GM21526 (cell line): Measurements from ENCODE around the gene DEFB113.
A peak's percentile ranks its signal among the peaks of the same experiment; 100 is the strongest.
"Not testable (repeated sequence)": the region's sequence is repeated elsewhere in the genome, so short reads cannot be mapped to it uniquely, and the experiment has no call there.

Experiments
- ATAC-seq: cut with Tn5 transposase; IDR thresholded peaks from one replicate; pipeline ENCODE4 v1.9.1; 2021; ENCODE audit warnings: moderate library complexity; ENCODE audit not compliant: unreplicated experiment, low FRiP score

Gene DEFB113, protein sequence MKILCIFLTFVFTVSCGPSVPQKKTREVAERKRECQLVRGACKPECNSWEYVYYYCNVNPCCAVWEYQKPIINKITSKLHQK

DNA sequence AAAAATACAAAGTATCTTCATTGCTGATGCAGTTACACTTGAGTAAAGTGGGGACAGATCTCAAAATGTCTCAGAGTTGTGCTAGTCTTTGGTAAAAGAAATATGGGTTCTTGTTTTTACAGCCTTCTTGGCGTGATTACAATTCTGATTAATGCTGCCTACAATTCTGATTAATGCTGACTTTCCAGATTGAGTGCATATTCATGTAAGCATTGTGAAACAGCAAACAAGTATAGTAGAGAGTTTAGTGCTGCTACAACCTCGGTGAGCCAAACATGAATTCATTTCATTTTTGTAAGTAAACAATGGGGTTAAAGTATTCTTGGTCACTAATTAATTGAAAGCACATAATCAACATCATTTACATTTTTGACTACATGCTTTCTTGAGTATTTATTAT lies at the start of gene DEFB113:
TSS of gene DEFB113 (minus strand) at position 21 of the 400 bp plus-strand sequence. CDS start at position 21, 0 bp downstream.
- ATAC-seq = no peak

GRCh38 chr6:50007819-50008218 lies 38.4 kb upstream of the DEFB113 start:
- no peak for ATAC-seq

- ATAC-seq = no peak
Observed at GRCh38 chr6:50003139-50003538, 33.7 kb upstream of the DEFB113 start.

- ATAC-seq = no peak
Observed at GRCh38 chr6:49995278-49995677, 25.9 kb upstream of the DEFB113 start.

DNA sequence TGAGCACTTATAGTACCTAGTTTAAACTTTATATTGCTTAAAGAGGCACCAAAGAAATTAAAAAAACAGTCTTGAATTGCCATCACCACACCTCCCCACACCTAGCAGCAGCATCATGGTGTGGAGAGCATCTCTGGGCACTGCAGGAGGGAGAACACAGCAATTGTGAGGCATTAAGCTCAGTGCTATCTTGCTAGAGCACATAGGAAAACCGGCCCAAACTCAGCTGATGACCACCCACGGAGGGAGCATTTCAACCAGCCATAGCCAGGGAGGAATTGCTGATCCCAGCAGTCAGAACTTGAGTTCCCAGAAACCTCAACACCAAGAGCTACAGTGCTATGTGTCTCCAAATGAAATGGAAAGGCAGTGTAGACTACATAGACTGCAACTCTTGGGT lies 19.5 kb upstream of the DEFB113 start:
- no peak for ATAC-seq

- no peak for ATAC-seq
Observed at GRCh38 chr6:49987749-49988148, 18.3 kb upstream of the DEFB113 start.

- ATAC-seq = no peak
Observed at GRCh38 chr6:49986551-49986950, 17.1 kb upstream of the DEFB113 start.

DNA sequence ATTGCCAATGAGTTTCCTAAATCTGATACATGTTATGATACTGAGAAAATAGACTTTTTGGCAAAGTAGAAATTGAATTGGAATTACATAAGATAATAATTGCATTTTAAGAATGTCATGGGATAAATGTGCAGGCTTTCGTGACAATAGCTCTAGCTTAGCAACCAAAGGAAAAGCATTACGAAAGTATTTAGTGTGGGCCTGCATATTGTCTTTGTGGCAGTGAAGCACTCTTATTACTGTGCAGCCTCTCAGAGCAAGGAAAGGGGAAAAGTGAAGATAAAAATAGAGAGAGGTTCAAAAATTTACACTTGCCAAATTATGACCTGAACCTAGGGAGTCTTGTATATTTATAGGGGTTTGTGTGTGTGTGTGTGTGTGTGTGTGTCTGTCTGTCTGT lies 12.6 kb upstream of the DEFB113 start:
- no peak for ATAC-seq

DNA sequence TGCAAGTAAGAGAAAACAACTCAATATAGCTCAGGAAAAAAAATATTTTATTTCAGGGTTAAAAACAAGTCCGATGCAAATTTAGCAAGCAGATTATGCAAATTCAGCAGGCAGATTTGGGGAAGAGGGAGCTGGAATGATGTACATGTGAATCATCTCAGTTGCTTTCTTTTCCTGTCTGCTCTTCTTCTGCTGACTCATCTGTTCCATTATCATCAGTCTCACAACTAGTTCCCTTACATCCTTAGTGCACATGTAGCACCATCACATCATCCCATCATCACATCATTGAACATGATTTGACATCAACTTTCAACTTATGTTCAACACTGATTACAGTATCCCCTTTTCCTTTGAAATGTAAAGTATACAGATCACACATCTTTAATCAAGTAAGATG lies 11.5 kb upstream of the DEFB113 start:
- ATAC-seq = no peak

DNA sequence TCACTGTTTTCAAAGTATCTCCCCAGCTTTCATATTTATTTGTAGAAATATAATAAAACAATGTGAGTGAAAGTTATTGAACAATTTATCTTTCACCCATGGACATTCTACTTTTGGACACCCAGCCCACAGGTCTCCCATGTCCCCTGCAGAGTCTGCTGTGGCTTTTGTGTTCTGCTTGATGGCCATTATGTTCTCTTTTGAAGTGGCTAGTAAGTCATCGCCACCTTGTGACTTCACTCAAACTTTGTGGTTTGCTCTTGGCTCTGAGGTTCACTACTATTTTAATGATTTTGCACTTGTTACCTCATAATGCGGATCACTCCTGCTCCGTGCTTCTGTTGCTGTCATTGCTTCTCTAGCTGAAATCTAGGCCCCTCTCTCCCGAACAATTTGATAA lies 10.2 kb upstream of the DEFB113 start:
- no peak for ATAC-seq

DNA sequence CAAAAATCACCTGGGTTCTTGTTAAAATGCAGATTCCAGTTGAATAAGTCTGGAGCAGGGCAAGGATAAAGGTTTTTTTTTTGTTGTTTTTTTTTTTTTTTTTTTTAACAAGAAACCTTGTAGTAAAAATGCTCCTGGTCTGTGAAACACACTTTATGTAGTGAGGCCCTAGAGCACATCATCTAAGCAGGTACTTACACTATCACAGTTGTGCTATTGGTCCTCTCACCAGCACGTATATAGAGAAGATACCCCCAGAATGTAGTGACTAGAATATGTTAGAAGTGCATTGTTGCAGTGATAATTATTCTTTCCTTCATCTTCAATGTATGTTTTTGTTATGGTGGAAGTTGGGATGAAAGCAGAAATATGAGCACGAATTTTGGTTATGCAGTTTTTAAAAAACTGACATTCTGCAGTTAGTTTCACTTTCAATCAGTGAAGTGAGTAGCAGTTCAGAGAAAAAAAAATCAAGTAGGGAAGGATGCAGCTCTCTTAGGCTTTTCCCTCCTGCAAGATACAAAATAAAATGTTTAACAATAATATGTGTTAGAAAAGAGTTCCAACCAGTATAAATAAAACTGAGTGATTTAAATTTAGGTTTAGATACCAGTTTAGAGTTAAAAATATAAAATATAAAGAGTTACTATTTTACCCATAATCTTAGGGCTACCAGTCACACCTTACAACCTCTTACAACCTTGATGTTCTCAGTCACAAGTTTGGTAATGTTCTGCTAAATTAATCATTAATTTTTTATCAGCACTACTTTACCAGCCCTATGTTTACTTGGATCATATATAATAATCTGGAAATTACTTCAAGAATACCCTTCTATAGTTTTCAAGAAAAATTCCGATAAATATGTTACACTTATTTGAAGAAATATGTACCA lies 9.2 kb upstream of the DEFB113 start:
- peak; percentile 51 for ATAC-seq

GRCh38 chr6:49966823-49967222 lies 2.6 kb downstream of the DEFB113 start:
- ATAC-seq = no peak

DNA sequence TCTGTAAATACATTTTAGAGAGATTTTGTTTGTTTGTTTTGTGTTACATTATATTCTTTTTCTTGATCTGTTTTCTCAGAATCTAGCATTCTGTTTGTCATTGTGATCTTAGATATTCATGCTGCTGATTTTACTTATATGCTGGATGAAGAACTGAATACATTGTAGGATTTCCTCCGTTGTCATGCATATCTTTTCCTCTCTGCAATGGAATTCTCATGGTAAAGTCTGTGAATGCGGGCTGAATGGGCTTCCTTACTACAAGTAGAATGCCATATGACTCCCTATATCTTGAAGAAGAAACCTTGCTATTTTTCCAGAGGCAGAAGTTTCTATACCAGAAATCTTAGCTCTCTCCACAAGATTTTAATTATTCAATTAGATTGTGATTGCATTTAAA lies 3.1 kb downstream of the DEFB113 start:
- no peak for ATAC-seq

DNA sequence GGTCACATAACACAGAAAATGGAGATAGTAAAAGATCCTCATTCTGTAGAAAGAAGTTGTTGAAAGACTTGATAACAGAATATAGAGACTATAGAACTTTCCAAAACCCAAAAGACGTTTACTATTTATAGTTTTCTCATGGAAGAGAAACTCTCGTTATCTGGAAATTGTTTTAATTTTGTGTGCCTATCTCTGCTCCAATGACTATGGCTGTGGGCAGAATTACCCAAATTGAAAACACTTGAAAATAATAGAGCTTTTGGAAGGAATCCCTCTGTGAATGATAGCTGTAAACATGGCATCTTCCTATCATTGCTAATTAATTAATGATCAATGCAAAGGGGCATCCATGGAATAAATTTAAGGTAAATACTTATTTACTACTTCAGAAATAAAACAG lies 5.4 kb downstream of the DEFB113 start, which contains the start of gene DEFB114:
TSS of gene DEFB114 (minus strand) at position 101 of the 400 bp plus-strand sequence. CDS start at position 42, 59 bp downstream.
- ATAC-seq = no peak

GRCh38 chr6:49958180-49958579 lies 11.2 kb downstream of the DEFB113 start:
- ATAC-seq = no peak

GRCh38 chr6:49955847-49956246 lies 13.6 kb downstream of the DEFB113 start:
- ATAC-seq = no peak

GRCh38 chr6:49951926-49952325 lies 17.5 kb downstream of the DEFB113 start:
- ATAC-seq = no peak

DNA sequence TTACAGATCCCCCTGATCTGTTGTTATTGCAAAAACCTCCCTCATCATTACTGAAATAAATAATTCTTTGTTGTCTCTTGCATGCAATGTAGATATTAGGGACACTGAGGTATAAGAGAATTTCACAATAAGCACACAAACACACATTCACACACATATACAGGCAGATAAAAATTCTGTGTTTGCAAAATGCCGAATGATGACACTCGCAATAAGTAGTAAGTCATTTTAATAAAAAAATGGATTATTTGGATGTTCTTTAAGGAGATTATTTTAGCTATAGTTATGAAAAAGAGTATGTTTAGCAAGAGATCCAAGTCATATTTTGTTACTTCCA lies 19.0 kb downstream of the DEFB113 start:
- no peak for ATAC-seq

DNA sequence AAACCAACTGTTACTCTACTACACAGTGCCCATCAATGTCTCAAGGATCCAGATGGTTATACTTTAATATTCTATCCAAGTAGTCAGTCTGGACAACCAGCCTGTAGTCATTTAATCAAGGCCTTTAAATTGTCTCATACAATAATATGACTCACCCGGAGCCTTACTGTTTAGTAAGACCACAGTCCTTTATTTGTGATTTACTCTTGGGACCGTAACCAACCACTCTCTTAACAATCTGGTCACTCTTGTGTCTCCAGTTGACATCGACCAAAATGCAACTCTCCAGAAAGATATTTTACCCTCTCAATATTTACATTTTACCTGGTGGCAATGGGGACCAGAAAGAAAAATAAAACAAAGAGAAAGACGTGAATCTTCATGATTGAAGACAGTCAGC lies 20.4 kb downstream of the DEFB113 start:
- ATAC-seq = no peak

DNA sequence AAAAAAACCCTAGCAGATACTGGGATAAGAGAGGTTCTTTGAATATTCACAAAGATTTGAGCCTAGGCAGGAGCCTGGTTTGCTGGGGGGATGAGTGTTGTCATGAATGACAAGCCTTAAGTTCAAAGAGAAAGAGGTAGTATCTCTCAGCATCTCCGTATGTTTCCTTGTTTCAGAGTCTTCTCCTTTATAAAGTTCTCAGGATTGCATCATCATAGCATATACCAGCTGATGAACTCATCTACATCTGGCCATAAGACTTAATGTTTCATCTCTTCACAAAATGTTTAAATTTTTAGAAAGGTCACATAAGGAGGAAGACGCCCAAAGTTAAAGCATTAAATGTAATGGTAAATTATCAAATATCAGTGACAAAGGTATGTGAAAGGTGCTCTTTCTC lies 22.6 kb downstream of the DEFB113 start:
- ATAC-seq = no peak

DNA sequence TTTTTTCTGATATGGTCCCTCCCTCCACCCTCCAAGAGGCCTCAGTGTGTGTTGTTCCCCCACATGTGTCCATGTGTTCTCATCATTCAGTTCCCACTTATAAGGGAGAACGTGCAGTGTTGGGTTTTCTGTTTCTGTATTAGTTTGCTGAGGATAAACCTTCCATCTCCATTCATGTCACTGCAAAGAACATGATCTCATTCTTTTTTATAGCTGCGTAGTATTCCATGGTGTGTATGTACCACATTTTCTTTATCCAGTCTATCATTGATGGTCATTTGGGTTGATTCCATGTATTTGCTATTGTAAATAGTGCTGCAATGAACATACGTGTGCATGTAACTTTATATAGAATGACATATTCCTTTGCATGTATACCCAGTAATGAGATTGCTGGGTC lies 25.4 kb downstream of the DEFB113 start:
- not testable (repeated sequence) for ATAC-seq

- no peak for ATAC-seq
Observed at GRCh38 chr6:49939993-49940498, 29.4 kb downstream of the DEFB113 start.
